ENCODE data around the gene AOPEP. TPM values are rescaled to one million over a fixed set of nuclear protein-coding genes. Genes with fewer than 3 reads are reported as not detected.
A peak's percentile ranks its signal among the peaks of the same experiment; 100 is the strongest.

The AOPEP gene
- total and polyA plus RNA-seq, 9 of the 15 experiments (the other 6 are each of a cell fraction or from before 2014, with no cell fraction given): 4.5 to 19.3 (median 13.5) TPM

DNA sequence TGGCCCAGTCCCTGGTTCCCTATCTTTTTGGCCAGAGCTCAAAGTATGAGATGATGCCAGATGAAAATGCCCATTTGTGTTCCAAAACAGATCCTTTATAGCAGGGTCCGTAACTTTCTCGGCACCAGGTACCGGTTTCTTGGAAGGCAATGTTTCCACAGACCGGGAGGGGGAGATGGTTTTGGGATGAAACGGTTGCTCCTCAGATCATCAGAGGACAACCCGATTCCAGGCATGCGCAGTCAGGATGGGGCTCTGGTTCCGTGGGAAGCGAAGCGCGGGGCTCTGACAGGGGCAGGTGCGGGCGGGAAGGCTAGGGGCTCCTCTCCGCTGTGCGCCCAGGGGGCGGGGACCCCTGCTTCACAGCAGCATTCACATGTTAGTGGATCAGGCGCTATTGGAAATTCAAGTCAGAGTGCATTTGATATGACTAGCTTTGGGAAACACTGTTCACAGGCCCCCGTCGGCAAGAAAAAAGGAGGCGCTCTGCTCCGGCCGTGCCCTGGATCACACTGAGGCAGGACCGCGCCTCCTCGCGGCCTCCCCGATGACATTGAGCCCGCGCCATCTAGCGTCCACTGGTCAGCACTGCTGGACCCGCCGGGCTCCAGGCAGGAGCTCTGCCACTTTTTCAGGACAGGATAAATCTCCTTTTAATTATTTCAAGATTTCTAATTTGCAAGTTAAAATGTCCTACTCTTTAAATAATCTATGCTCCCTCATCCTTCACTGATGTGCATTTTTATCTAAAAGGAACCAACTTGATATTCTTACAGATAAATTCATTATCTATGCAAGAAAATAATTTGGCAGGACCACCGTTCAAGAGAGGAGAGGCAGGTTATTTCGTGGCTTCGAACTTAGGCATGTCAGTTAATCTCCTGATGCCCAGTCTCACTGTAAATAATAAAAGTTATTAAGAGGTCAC, 401.0 kb downstream of the AOPEP start:
- H2AFZ ChIP-seq (ENCODE audit: low read depth, low read length): no peak overlapping the region
- peaks cover 7% of the 10 kb centered on the region; the same call in 2 of the 3 replicates for H3K36me3 ChIP-seq (ENCODE audit: control insufficient read depth, insufficient read depth, low read length)
- H3K27me3 ChIP-seq (ENCODE audit: control insufficient read depth in 2 of 2, insufficient read depth in 2 of 2, low read length in 2 of 2): no peaks in the 10 kb centered on the region
- no peak overlapping the region for H3K4me2 ChIP-seq (ENCODE audit: insufficient read depth, low read length)
- BruUV-seq (replicated peaks): no TSS peak
- H3K9ac ChIP-seq (ENCODE audit: insufficient read depth in 1 of 2, low read depth in 2 of 2, low read length in 2 of 2): no peak overlapping the region
- no peaks in the 10 kb centered on the region for H4K20me1 ChIP-seq (replicated peaks; ENCODE audit: control insufficient read depth, insufficient read depth, low read length)
- no peaks in the 10 kb centered on the region for H3K9me3 ChIP-seq (replicated peaks; ENCODE audit: control insufficient read depth, insufficient read depth, low read depth, low read length)
- no peak overlapping the region for H3K27ac ChIP-seq (ENCODE audit: extremely low read depth, low read depth, low read length)
- in situ Hi-C loops (cut with MboI) (loop anchor here (10.0 kb wide), 1 partner anchor 343 kb away; no protein-coding TSS in a partner anchor), intact Hi-C loops (cut with micrococcal nuclease) (loop anchor here (1.0 to 10.0 kb wide), 2 partner anchors 446 to 573 kb away; partner anchors contain the start of gene PCAT7)
- DNase-seq (ENCODE audit: extremely low read depth in 1 of 4, low spot score in 3 of 4) (peak; percentile 81 to 82 (median 82)), ATAC-seq (peak; percentile 99), FAIRE-seq (peak; percentile 84)
- ChIA-PET CTCF (ENCODE audit: low intra/inter-chr PET ratio) (interaction anchor here (0.5 to 2.1 kb wide), 7 partner anchors 345 to 459 kb away, joined by 3 to 18 read pairs (median 5); no protein-coding TSS in a partner anchor), POLR2A (interaction anchor here (0.5 to 1.4 kb wide), 2 partner anchors 10 to 449 kb away, joined by 3 read pairs; no protein-coding TSS in a partner anchor)
- H3K4me3 ChIP-seq: no peak overlapping the region
- H3K4me1 ChIP-seq (replicated peaks in 1 of 2; ENCODE audit: control insufficient read depth in 2 of 2, insufficient read depth in 2 of 2, low read length in 2 of 2): peaks cover 0 to 6% of the 10 kb centered on the region in 2 experiments; a peak in 2 of 5 replicates
- H3K79me2 ChIP-seq (ENCODE audit: control insufficient read depth, insufficient read depth, low read length): no peaks in the 10 kb centered on the region
- 34% methylated on average over 30 of the region's 35 CpGs for WGBS (ENCODE audit: insufficient coverage, low coverage, missing lambda C conversion rate)
- H3K9me1 ChIP-seq (ENCODE audit: control insufficient read depth, insufficient read depth, low read length): no peaks in the 10 kb centered on the region
- no peak for TF ChIP-seq ARHGAP35 (IDR thresholded peaks at IDR 0.05; ENCODE audit: partially characterized antibody)
- TF ChIP-seq HIVEP1 (CRISPR knock-in tag; IDR thresholded peaks at IDR 0.05): no peak
- TF ChIP-seq, protein P1, sequence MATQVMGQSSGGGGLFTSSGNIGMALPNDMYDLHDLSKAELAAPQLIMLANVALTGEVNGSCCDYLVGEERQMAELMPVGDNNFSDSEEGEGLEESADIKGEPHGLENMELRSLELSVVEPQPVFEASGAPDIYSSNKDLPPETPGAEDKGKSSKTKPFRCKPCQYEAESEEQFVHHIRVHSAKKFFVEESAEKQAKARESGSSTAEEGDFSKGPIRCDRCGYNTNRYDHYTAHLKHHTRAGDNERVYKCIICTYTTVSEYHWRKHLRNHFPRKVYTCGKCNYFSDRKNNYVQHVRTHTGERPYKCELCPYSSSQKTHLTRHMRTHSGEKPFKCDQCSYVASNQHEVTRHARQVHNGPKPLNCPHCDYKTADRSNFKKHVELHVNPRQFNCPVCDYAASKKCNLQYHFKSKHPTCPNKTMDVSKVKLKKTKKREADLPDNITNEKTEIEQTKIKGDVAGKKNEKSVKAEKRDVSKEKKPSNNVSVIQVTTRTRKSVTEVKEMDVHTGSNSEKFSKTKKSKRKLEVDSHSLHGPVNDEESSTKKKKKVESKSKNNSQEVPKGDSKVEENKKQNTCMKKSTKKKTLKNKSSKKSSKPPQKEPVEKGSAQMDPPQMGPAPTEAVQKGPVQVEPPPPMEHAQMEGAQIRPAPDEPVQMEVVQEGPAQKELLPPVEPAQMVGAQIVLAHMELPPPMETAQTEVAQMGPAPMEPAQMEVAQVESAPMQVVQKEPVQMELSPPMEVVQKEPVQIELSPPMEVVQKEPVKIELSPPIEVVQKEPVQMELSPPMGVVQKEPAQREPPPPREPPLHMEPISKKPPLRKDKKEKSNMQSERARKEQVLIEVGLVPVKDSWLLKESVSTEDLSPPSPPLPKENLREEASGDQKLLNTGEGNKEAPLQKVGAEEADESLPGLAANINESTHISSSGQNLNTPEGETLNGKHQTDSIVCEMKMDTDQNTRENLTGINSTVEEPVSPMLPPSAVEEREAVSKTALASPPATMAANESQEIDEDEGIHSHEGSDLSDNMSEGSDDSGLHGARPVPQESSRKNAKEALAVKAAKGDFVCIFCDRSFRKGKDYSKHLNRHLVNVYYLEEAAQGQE (IDR thresholded peaks at IDR 0.05; ENCODE audit: borderline replicate concordance): peak; percentile 78
- TF ChIP-seq, protein P1 (CRISPR knock-in tag; IDR thresholded peaks at IDR 0.05; ENCODE audit: low read depth): no peak
- TF ChIP-seq ZSCAN29 (IDR thresholded peaks at IDR 0.05): no peak
- peak; percentile 37; the same call in 1 of the 2 replicates for TF ChIP-seq ESRRA (IDR thresholded peaks at IDR 0.05; ENCODE audit: borderline replicate concordance, low read depth)
- TF ChIP-seq NONO (IDR thresholded peaks at IDR 0.05; ENCODE audit: low read depth in 2 of 2, low read length in 1 of 2): 0 out of 4 replicates have a peak, but pooled peaks of 1 of the 2 experiments have one; percentile 26
- TF ChIP-seq ZBED1 (IDR thresholded peaks at IDR 0.05): no peak
- no peak for TF ChIP-seq NFXL1 (CRISPR knock-in tag; IDR thresholded peaks at IDR 0.05)
- no peak for TF ChIP-seq ZNF551 (CRISPR knock-in tag; IDR thresholded peaks at IDR 0.05)
- TF ChIP-seq, protein P2, sequence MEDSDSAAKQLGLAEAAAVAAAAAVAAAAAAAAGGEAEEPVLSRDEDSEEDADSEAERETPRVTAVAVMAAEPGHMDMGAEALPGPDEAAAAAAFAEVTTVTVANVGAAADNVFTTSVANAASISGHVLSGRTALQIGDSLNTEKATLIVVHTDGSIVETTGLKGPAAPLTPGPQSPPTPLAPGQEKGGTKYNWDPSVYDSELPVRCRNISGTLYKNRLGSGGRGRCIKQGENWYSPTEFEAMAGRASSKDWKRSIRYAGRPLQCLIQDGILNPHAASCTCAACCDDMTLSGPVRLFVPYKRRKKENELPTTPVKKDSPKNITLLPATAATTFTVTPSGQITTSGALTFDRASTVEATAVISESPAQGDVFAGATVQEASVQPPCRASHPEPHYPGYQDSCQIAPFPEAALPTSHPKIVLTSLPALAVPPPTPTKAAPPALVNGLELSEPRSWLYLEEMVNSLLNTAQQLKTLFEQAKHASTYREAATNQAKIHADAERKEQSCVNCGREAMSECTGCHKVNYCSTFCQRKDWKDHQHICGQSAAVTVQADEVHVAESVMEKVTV (CRISPR knock-in tag; IDR thresholded peaks at IDR 0.05): peak; percentile 66
- TF ChIP-seq TEAD1 (CRISPR knock-in tag; IDR thresholded peaks at IDR 0.05): no peak

All from K562 (cell line).